K562 (cell line): Measurements from ENCODE around the gene MUSTN1. TPM values are rescaled to one million over a fixed set of nuclear protein-coding genes. Genes with fewer than 3 reads are reported as not detected.

Experiments
- ATAC-seq: fragments of 200-7000 bp; cut with Tn5 transposase; 3 replicates; pipeline ENCODE4 v1.9.1; 2020; ENCODE audit warnings: moderate library complexity
- BruUV-seq: library from RNA; stranded (reverse); fragments of 400-500 nt; replicated peaks from 2 replicates; lab custom pipeline; 2021; lab: Mats Ljungman, UMichigan
- CTCF ChIA-PET: fragments of 300-600 bp; formaldehyde crosslinking; extraction: SDS; loops from one replicate; lab custom pipeline; 2021; ENCODE audit warnings: low intra/inter-chr PET ratio; lab: Yijun Ruan, JAX
- POLR2A ChIA-PET: fragments of 300-600, 350-650 bp; sonication (Branson Sonifier 250); formaldehyde crosslinking; extraction: SDS; loops from one replicate; lab custom pipeline; 2021; ENCODE audit warnings: antibody characterized with exemption, inconsistent platforms; lab: Yijun Ruan, JAX
- DNase-seq, 4 experiments: peaks; one replicate each; pipeline versions ENCODE4 v3.0.0 to v3.0.0-alpha.2; 2011 to 2018; ENCODE audit warnings: low spot score in 3 of 4, mixed read lengths in 3 of 4; ENCODE audit errors: extremely low read depth in 1 of 4
- FAIRE-seq: peaks from 2 replicates; lab custom pipeline; 2011; peaks lifted over from hg19 to GRCh38; lab: Jason Lieb, UNC
- H2AFZ ChIP-seq: 2 replicates; pipeline ENCODE4 v1.6.0; 2011; ENCODE audit warnings: low read depth, low read length, control low read depth, inconsistent platforms
- H3K27ac ChIP-seq: fragments of 200-600 bp; 3 replicates; pipeline ENCODE4 v1.8.0; 2011; ENCODE audit warnings: low read depth, mild to moderate bottlenecking, control low read depth, inconsistent platforms, low read length, moderate library complexity, mixed read lengths; ENCODE audit errors: extremely low read depth
- H3K27me3 ChIP-seq, 2 experiments: fragments of 300-600 bp in 1 of 2; 2 replicates in 1 of 2; 3 replicates in 1 of 2; pipeline versions ENCODE4 v1.6.0 to v1.8.0; 2011; ENCODE audit warnings: inconsistent platforms in 2 of 2, low read length in 2 of 2, mild to moderate bottlenecking in 1 of 2, mixed read lengths in 1 of 2, moderate library complexity in 1 of 2; ENCODE audit not compliant: control insufficient read depth in 2 of 2, insufficient read depth in 2 of 2
- H3K36me3 ChIP-seq: fragments of 300-600 bp; 3 replicates; pipeline ENCODE4 v1.8.0; 2011; ENCODE audit warnings: mild to moderate bottlenecking, low read length, inconsistent platforms; ENCODE audit not compliant: control insufficient read depth, insufficient read depth
- H3K4me1 ChIP-seq, 2 experiments: fragments of 200-600 bp in 1 of 2; replicated peaks in 1 of 2; 2 replicates in 1 of 2; 3 replicates in 1 of 2; pipeline versions ENCODE4 v1.5.1 to v1.8.0; 2011; ENCODE audit warnings: inconsistent platforms in 2 of 2, low read length in 2 of 2, mild to moderate bottlenecking in 1 of 2, mixed read lengths in 1 of 2, moderate library complexity in 1 of 2; ENCODE audit not compliant: control insufficient read depth in 2 of 2, insufficient read depth in 2 of 2
- H3K4me2 ChIP-seq: 2 replicates; pipeline ENCODE4 v1.6.1; 2011; ENCODE audit warnings: low read length, control low read depth, inconsistent platforms, mixed read lengths; ENCODE audit not compliant: insufficient read depth
- H3K4me3 ChIP-seq: fragments of 200-600 bp; sonication (generic), shearing (Covaris generic); 2 replicates; pipeline ENCODE4 v1.5.1; 2016; ENCODE audit warnings: control low read depth, inconsistent platforms
- H3K79me2 ChIP-seq: fragments of 200-600 bp; 3 replicates; pipeline ENCODE4 v1.8.0; 2011; ENCODE audit warnings: low read length, inconsistent platforms; ENCODE audit not compliant: control insufficient read depth, insufficient read depth
- H3K9ac ChIP-seq, 2 experiments: 2 replicates each; pipeline versions ENCODE4 v1.6.0 to v1.6.1; 2011; ENCODE audit warnings: low read depth in 2 of 2, low read length in 2 of 2, control low read depth in 1 of 2, inconsistent platforms in 1 of 2, mild to moderate bottlenecking in 1 of 2, mixed read lengths in 1 of 2; ENCODE audit not compliant: insufficient read depth in 1 of 2
- H3K9me1 ChIP-seq: one replicate; pipeline ENCODE4 v1.6.0; 2011; ENCODE audit warnings: inconsistent platforms, mild to moderate bottlenecking, low read length, moderate library complexity; ENCODE audit not compliant: control insufficient read depth, insufficient read depth
- H3K9me3 ChIP-seq: replicated peaks from 2 replicates; pipeline ENCODE4 v1.5.1; 2011; ENCODE audit warnings: low read depth, low read length, inconsistent platforms; ENCODE audit not compliant: control insufficient read depth, insufficient read depth
- H4K20me1 ChIP-seq: replicated peaks from 2 replicates; pipeline ENCODE4 v1.6.1; 2011; ENCODE audit warnings: low read length, inconsistent platforms, mixed read lengths; ENCODE audit not compliant: control insufficient read depth, insufficient read depth
- HNRNPUL1 ChIP-seq: fragments of 200-400 bp; formaldehyde crosslinking; IDR thresholded peaks from 2 replicates; pipeline ENCODE4 v1.6.1; 2017; ENCODE audit warnings: low read length
- ILK ChIP-seq: fragments of 450-650 bp; IDR thresholded peaks from 2 replicates; pipeline ENCODE4 v1.6.1; 2016; ENCODE audit warnings: missing genetic modification characterization, low read depth, mild to moderate bottlenecking, missing compliant biosample characterization, moderate library complexity, borderline replicate concordance
- NFIC ChIP-seq: fragments of 450-650 bp; IDR thresholded peaks from 2 replicates; pipeline ENCODE4 v1.6.1; 2017; ENCODE audit warnings: mild to moderate bottlenecking, inconsistent platforms
- POLR2AphosphoS2 ChIP-seq: IDR thresholded peaks from 2 replicates; pipeline ENCODE4 v1.6.1; 2012; ENCODE audit warnings: low read length, improper control_type of control experiment
- ZKSCAN1 ChIP-seq: fragments of 150-350 bp; IDR thresholded peaks from 2 replicates; pipeline ENCODE4 v1.6.1; 2016; ENCODE audit warnings: low read depth, low read length
- ZNF512 ChIP-seq: IDR thresholded peaks from 2 replicates; pipeline ENCODE4 v1.6.1; 2016; ENCODE audit warnings: missing genetic modification characterization, missing compliant biosample characterization
- ZNF561 ChIP-seq: fragments of 450-650 bp; formaldehyde crosslinking; conservative IDR thresholded peaks from 2 replicates; pipeline ENCODE4 v1.4.0; 2020; ENCODE audit warnings: mild to moderate bottlenecking, moderate library complexity
- WGBS: fragments of 100-300 bp; shearing (Covaris generic); methylation state at CpG from one replicate; pipeline ENCODE4 v1.1.6; 2016; ENCODE audit warnings: low coverage, mixed read lengths; ENCODE audit not compliant: insufficient coverage; ENCODE audit errors: missing lambda C conversion rate; 5-methylcytosine and 5-hydroxymethylcytosine counted together
- in situ Hi-C: fragments of 300-500 bp; cut with MboI; formaldehyde crosslinking; loops from 4 replicates; pipeline ENCODE4 v1.15.0; 2018; ENCODE audit warnings: inconsistent platforms, mixed read lengths
- intact Hi-C: fragments of 100-400 bp; cut with micrococcal nuclease; formaldehyde crosslinking; loops from 2 replicates; pipeline ENCODE4 v1.14.2; 2022
- polyA plus RNA-seq, 8 experiments: library from polyadenylated mRNA; depleted of rRNA in 4 of 8; stranded (reverse) in 5 of 8; unstranded in 3 of 8; fragments of >200 nt; fragmentation: Nextera tagmentation in 2 of 8; fragmentation: Illumina TruSeq in 1 of 8; extraction: Ambion mirVana in 2 of 8; extraction: Trizol in 1 of 8; gene quantifications; 2 replicates each; pipeline versions ENCODE4 v1.2.1 to v1.2.3, GENCODE V29; 2011 to 2014; ENCODE audit warnings: inconsistent platforms in 1 of 8, missing spikeins in 1 of 8
- total RNA-seq, 7 experiments: library from RNA; depleted of rRNA in 6 of 7; stranded (reverse); fragments of >200 nt in 6 of 7; fragmentation: Illumina TruSeq in 2 of 7; extraction: Trizol in 2 of 7; gene quantifications; 2 replicates each; pipeline versions ENCODE4 v1.2.1 to v1.2.3, GENCODE V29; 2011 to 2021; ENCODE audit warnings: low replicate concordance in 1 of 7
- TF ChIP-seq, protein P1 (sequence below): fragments of 200-800 bp; sonication (Bioruptor generic); IDR thresholded peaks from 2 replicates; pipeline ENCODE4 v1.6.1; 2017; ENCODE audit warnings: missing genetic modification characterization, missing compliant biosample characterization
- TF ChIP-seq, protein P2 (sequence below): IDR thresholded peaks from 2 replicates; pipeline ENCODE4 v1.6.1; 2012; ENCODE audit warnings: low read depth, low read length, improper control_type of control experiment, borderline replicate concordance

The MUSTN1 gene
- total and polyA plus RNA-seq, 9 of the 15 experiments (the other 6 are each of a cell fraction or from before 2014, with no cell fraction given): 0.15 to 0.78 (median 0.44) TPM; not detected in 4

DNA sequence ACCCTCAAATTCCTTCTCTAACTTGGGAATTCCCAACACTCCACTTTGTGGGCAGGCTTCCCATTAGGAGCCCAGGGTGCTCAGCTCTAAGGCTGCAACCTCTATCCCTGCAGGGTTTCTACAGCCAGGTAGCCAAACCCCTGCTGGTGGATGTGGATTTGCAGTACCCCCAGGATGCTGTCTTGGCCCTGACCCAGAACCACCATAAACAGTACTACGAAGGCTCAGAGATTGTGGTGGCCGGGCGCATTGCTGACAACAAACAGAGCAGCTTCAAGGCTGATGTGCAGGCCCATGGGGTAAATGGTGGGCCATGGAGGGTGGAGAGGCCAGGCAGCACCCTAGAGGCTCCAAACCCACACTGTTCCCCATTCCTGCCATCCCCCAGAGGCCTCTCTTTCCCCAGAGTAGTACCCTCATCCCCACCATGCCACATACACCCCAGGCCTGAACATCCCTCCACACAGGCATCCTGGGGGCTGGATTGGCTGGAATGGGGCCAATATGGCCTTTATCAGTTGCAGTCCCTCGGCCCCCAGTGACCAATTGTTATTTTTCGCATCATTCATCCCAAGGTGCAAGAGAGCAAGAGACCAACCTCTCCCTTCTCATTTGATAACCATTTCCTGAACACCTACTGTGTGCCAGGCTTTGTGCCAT is 49.8 kb downstream of the MUSTN1 start:
- no peaks in the 10 kb centered on the region for H3K9me1 ChIP-seq
- H2AFZ ChIP-seq: no peak overlapping the region
- H3K9me3 ChIP-seq: no peaks in the 10 kb centered on the region
- 7% methylated on average over 2 of the region's 5 CpGs for WGBS
- H3K36me3 ChIP-seq: no peaks in the 10 kb centered on the region
- peaks cover 0 to 28% of the 10 kb centered on the region in 2 experiments; a peak in 2 of 5 replicates for H3K27me3 ChIP-seq
- H3K9ac ChIP-seq: no peak overlapping the region
- H3K4me3 ChIP-seq: no peak overlapping the region
- FAIRE-seq: no peak
- H3K4me2 ChIP-seq: no peak overlapping the region
- no peak overlapping the region for H3K27ac ChIP-seq
- intact Hi-C loops: no loop called here
- in situ Hi-C loops: no loop called here
- BruUV-seq: no TSS peak
- peaks cover 0 to 3% of the 10 kb centered on the region in 2 experiments; a peak in 1 of 5 replicates for H3K4me1 ChIP-seq
- CTCF ChIA-PET: no interaction called here
- no peak for DNase-seq
- no peak for TF ChIP-seq HNRNPUL1
- TF ChIP-seq ZKSCAN1: 0 out of 2 replicates have a peak, but pooled peaks have one; percentile 46
- TF ChIP-seq, protein P1, sequence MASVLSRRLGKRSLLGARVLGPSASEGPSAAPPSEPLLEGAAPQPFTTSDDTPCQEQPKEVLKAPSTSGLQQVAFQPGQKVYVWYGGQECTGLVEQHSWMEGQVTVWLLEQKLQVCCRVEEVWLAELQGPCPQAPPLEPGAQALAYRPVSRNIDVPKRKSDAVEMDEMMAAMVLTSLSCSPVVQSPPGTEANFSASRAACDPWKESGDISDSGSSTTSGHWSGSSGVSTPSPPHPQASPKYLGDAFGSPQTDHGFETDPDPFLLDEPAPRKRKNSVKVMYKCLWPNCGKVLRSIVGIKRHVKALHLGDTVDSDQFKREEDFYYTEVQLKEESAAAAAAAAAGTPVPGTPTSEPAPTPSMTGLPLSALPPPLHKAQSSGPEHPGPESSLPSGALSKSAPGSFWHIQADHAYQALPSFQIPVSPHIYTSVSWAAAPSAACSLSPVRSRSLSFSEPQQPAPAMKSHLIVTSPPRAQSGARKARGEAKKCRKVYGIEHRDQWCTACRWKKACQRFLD (CRISPR knock-in tag): no peak
- TF ChIP-seq NFIC: peak; percentile 19; the same call in 1 of the 2 replicates
- no peak for TF ChIP-seq ZNF512 (tag)
- TF ChIP-seq, protein P2, sequence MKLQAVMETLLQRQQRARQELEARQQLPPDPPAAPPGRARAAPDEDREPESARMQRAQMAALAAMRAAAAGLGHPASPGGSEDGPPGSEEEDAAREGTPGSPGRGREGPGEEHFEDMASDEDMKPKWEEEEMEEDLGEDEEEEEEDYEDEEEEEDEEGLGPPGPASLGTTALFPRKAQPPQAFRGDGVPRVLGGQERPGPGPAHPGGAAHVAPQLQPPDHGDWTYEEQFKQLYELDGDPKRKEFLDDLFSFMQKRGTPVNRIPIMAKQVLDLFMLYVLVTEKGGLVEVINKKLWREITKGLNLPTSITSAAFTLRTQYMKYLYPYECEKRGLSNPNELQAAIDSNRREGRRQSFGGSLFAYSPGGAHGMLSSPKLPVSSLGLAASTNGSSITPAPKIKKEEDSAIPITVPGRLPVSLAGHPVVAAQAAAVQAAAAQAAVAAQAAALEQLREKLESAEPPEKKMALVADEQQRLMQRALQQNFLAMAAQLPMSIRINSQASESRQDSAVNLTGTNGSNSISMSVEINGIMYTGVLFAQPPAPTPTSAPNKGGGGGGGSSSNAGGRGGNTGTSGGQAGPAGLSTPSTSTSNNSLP: no peak
- no peak for TF ChIP-seq ILK (tag)
- TF ChIP-seq ZNF561 (CRISPR knock-in tag): no peak
- no peak for TF ChIP-seq POLR2AphosphoS2
- no peaks in the 10 kb centered on the region for H4K20me1 ChIP-seq
- no peaks in the 10 kb centered on the region for H3K79me2 ChIP-seq
- no peak for ATAC-seq
- POLR2A ChIA-PET: no interaction called here
